Chondrocyte (in vitro differentiated cells): ENCODE data around the gene ZKSCAN2. TPM values are rescaled to one million over a fixed set of nuclear protein-coding genes. Genes with fewer than 3 reads are reported as not detected.

Experiments
- DNase-seq: peaks from one replicate; pipeline ENCODE4 v3.0.0; 2021; ENCODE audit warnings: mixed read lengths, low spot score
- H3K27ac Mint-ChIP-seq: one replicate; pipeline ENCODE4 v1.8.0; 2021; ENCODE audit warnings: mild to moderate bottlenecking, moderate library complexity, mixed read lengths; ENCODE audit not compliant: unreplicated experiment
- H3K27me3 Mint-ChIP-seq: 2 replicates; pipeline ENCODE4 v1.8.0; 2021; ENCODE audit warnings: low read depth, mixed read lengths
- H3K36me3 Mint-ChIP-seq: 2 replicates; pipeline ENCODE4 v1.8.0; 2021; ENCODE audit warnings: low read depth, mixed read lengths
- H3K4me1 Mint-ChIP-seq: 2 replicates; pipeline ENCODE4 v1.8.0; 2021; ENCODE audit warnings: low read depth, mild to moderate bottlenecking, mixed read lengths
- H3K4me3 Mint-ChIP-seq: one replicate; pipeline ENCODE4 v1.8.0; 2021; ENCODE audit warnings: mild to moderate bottlenecking, moderate library complexity, mixed read lengths; ENCODE audit not compliant: unreplicated experiment
- H3K9me3 Mint-ChIP-seq: 2 replicates; pipeline ENCODE4 v1.8.0; 2021; ENCODE audit warnings: low read depth, mixed read lengths
- total RNA-seq: library from RNA; stranded (reverse); gene quantifications from 3 replicates; pipeline ENCODE4 v1.2.1, GENCODE V29; 2021
- TF ChIP-seq, protein P1 (sequence below): fragments of 200-600 bp; sonication (generic); IDR thresholded peaks from 2 replicates; pipeline ENCODE4 v1.5.0; 2021; ENCODE audit warnings: antibody characterized with exemption, mild to moderate bottlenecking, moderate library complexity

ZKSCAN2 gene
- total RNA-seq, 1 donor from 2014 or later: 9.2 TPM

GRCh38 chr16:25289466-25289865 is 31.8 kb upstream of the ZKSCAN2 start:
- Mint-ChIP-seq H3K4me1 (no peaks in the 10 kb centered on the region), H3K27me3 (no peaks in the 10 kb centered on the region), H3K36me3 (peaks cover 7% of the 10 kb centered on the region), H3K9me3 (peaks cover 1% of the 10 kb centered on the region), H3K27ac (no peak overlapping the region), H3K4me3 (no peak overlapping the region)
- DNase-seq: no peak
- TF ChIP-seq, protein P1, sequence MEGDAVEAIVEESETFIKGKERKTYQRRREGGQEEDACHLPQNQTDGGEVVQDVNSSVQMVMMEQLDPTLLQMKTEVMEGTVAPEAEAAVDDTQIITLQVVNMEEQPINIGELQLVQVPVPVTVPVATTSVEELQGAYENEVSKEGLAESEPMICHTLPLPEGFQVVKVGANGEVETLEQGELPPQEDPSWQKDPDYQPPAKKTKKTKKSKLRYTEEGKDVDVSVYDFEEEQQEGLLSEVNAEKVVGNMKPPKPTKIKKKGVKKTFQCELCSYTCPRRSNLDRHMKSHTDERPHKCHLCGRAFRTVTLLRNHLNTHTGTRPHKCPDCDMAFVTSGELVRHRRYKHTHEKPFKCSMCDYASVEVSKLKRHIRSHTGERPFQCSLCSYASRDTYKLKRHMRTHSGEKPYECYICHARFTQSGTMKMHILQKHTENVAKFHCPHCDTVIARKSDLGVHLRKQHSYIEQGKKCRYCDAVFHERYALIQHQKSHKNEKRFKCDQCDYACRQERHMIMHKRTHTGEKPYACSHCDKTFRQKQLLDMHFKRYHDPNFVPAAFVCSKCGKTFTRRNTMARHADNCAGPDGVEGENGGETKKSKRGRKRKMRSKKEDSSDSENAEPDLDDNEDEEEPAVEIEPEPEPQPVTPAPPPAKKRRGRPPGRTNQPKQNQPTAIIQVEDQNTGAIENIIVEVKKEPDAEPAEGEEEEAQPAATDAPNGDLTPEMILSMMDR: no peak

- H3K27me3 Mint-ChIP-seq: no peaks in the 10 kb centered on the region
- TF ChIP-seq, protein P1: no peak
- peaks cover 17% of the 10 kb centered on the region for H3K9me3 Mint-ChIP-seq
- no peak overlapping the region for H3K4me3 Mint-ChIP-seq
- no peaks in the 10 kb centered on the region for H3K36me3 Mint-ChIP-seq
- H3K4me1 Mint-ChIP-seq: no peaks in the 10 kb centered on the region
- no peak for DNase-seq
- no peak overlapping the region for H3K27ac Mint-ChIP-seq
These were observed 21.8 kb upstream of the ZKSCAN2 start for GRCh38 chr16:25279491-25279890.

GRCh38 chr16:25271421-25271820 is 13.8 kb upstream of the ZKSCAN2 start:
- H3K4me1 Mint-ChIP-seq: no peaks in the 10 kb centered on the region
- no peak overlapping the region for H3K27ac Mint-ChIP-seq
- H3K9me3 Mint-ChIP-seq: peaks cover 2% of the 10 kb centered on the region
- H3K4me3 Mint-ChIP-seq: no peak overlapping the region
- no peaks in the 10 kb centered on the region for H3K27me3 Mint-ChIP-seq
- TF ChIP-seq, protein P1: no peak
- no peak for DNase-seq
- H3K36me3 Mint-ChIP-seq: no peaks in the 10 kb centered on the region

- Mint-ChIP-seq H3K36me3 (no peaks in the 10 kb centered on the region), H3K9me3 (peaks cover 2% of the 10 kb centered on the region), H3K27ac (no peak overlapping the region), H3K4me3 (no peak overlapping the region), H3K27me3 (no peaks in the 10 kb centered on the region), H3K4me1 (no peaks in the 10 kb centered on the region)
- TF ChIP-seq, protein P1: no peak
- DNase-seq: no peak
These were observed 12.9 kb upstream of the ZKSCAN2 start for GRCh38 chr16:25270577-25270976.

- Mint-ChIP-seq H3K27ac (no peak overlapping the region), H3K27me3 (no peaks in the 10 kb centered on the region), H3K36me3 (no peaks in the 10 kb centered on the region), H3K4me1 (no peaks in the 10 kb centered on the region), H3K4me3 (no peak overlapping the region), H3K9me3 (peaks cover 2% of the 10 kb centered on the region)
- DNase-seq: no peak
- TF ChIP-seq, protein P1: no peak
These were observed 12.2 kb upstream of the ZKSCAN2 start for GRCh38 chr16:25269879-25270278.
